ENCODE results near the gene ROCK2.
A peak's percentile ranks its signal among the peaks of the same experiment; 100 is the strongest.

ROCK2 gene

GRCh38 chr2:11344342-11344955 lies at the start of gene ROCK2:
TSS of gene ROCK2 (minus strand) at chr2:11344636. CDS start at chr2:11344136, 500 bp downstream.
- DNase-seq = peak; percentile 96

- no peak for DNase-seq
These were observed 49.3 kb upstream of the ROCK2 start for GRCh38 chr2:11393711-11394236.

- DNase-seq = no peak
These were observed 47.5 kb upstream of the ROCK2 start for GRCh38 chr2:11391942-11392266.

GRCh38 chr2:11390399-11390658 lies 45.9 kb upstream of the ROCK2 start:
- no peak for DNase-seq

GRCh38 chr2:11389551-11390398 lies 45.3 kb upstream of the ROCK2 start:
- DNase-seq = peak; percentile 57

GRCh38 chr2:11389052-11389420 lies 44.6 kb upstream of the ROCK2 start:
- no peak for DNase-seq

GRCh38 chr2:11388262-11389051 lies 44.0 kb upstream of the ROCK2 start:
- no peak for DNase-seq

- DNase-seq = no peak
These were observed 43.4 kb upstream of the ROCK2 start for GRCh38 chr2:11387843-11388242.

- DNase-seq = no peak
These were observed 42.6 kb upstream of the ROCK2 start for GRCh38 chr2:11387100-11387390.

GRCh38 chr2:11385847-11386246 lies 41.4 kb upstream of the ROCK2 start:
- DNase-seq = no peak

- no peak for DNase-seq
These were observed 40.8 kb upstream of the ROCK2 start for GRCh38 chr2:11385216-11385615.

- DNase-seq = no peak
These were observed 35.1 kb upstream of the ROCK2 start for GRCh38 chr2:11379558-11379957.

- DNase-seq = no peak
These were observed 33.6 kb upstream of the ROCK2 start for GRCh38 chr2:11377928-11378545.

GRCh38 chr2:11376071-11376470 lies 31.6 kb upstream of the ROCK2 start:
- DNase-seq = no peak

GRCh38 chr2:11375689-11376027 lies 31.2 kb upstream of the ROCK2 start:
- no peak for DNase-seq

- no peak for DNase-seq
These were observed 30.7 kb upstream of the ROCK2 start for GRCh38 chr2:11375025-11375688.

- no peak for DNase-seq
These were observed 28.7 kb upstream of the ROCK2 start for GRCh38 chr2:11373096-11373495.

GRCh38 chr2:11371092-11371937 lies 26.9 kb upstream of the ROCK2 start:
- DNase-seq = no peak

- no peak for DNase-seq
These were observed 26.1 kb upstream of the ROCK2 start for GRCh38 chr2:11370377-11371091.

GRCh38 chr2:11368059-11368572 lies 23.7 kb upstream of the ROCK2 start:
- DNase-seq = no peak

GRCh38 chr2:11367170-11367730 lies 22.8 kb upstream of the ROCK2 start:
- no peak for DNase-seq

Data from right hindlimb (tissue), 1 donor.